ENCODE data around the gene ZNF611.
"Not testable (repeated sequence)": the region's sequence is repeated elsewhere in the genome, so short reads cannot be mapped to it uniquely, and the experiment has no call there.

ZNF611 gene

GRCh38 chr19:52703917-52704316, 30.9 kb downstream of the ZNF611 start:
- Mint-ChIP-seq H3K27me3 (ENCODE audit: low read depth) (no peaks in the 10 kb centered on the region), H3K36me3 (ENCODE audit: low read depth) (peaks cover 55% of the 10 kb centered on the region), H3K4me3 (no peak overlapping the region), H3K27ac (no peak overlapping the region), H3K9me3 (peaks cover 68% of the 10 kb centered on the region), H3K4me1 (ENCODE audit: low read depth) (no peaks in the 10 kb centered on the region)
- DNase-seq (ENCODE audit: low spot score) = no peak

- H3K9me3 Mint-ChIP-seq = peaks cover 55% of the 10 kb centered on the region
- H3K36me3 Mint-ChIP-seq (ENCODE audit: low read depth) = peaks cover 33% of the 10 kb centered on the region
- H3K27me3 Mint-ChIP-seq (ENCODE audit: low read depth) = no peaks in the 10 kb centered on the region
- no peaks in the 10 kb centered on the region for H3K4me1 Mint-ChIP-seq (ENCODE audit: low read depth)
- DNase-seq (ENCODE audit: low spot score) = no peak
- no peak overlapping the region for H3K4me3 Mint-ChIP-seq
- H3K27ac Mint-ChIP-seq = no peak overlapping the region
Measured at GRCh38 chr19:52700673-52701072, 34.2 kb downstream of the ZNF611 start.

GRCh38 chr19:52699555-52699954, 35.3 kb downstream of the ZNF611 start:
- not testable (repeated sequence) for DNase-seq (ENCODE audit: low spot score); H3K4me3 Mint-ChIP-seq; H3K27ac Mint-ChIP-seq; H3K4me1 Mint-ChIP-seq (ENCODE audit: low read depth); H3K27me3 Mint-ChIP-seq (ENCODE audit: low read depth)
- H3K36me3 Mint-ChIP-seq (ENCODE audit: low read depth) = peaks cover 21% of the 10 kb centered on the region
- peaks cover 51% of the 10 kb centered on the region for H3K9me3 Mint-ChIP-seq

- Mint-ChIP-seq H3K36me3 (ENCODE audit: low read depth) (peaks cover 18% of the 10 kb centered on the region), H3K27ac (no peak overlapping the region), H3K27me3 (ENCODE audit: low read depth) (no peaks in the 10 kb centered on the region), H3K4me1 (ENCODE audit: low read depth) (peaks cover 1% of the 10 kb centered on the region), H3K9me3 (peaks cover 58% of the 10 kb centered on the region), H3K4me3 (no peak overlapping the region)
- DNase-seq (ENCODE audit: low spot score) = no peak
Measured at GRCh38 chr19:52695996-52696395, 38.8 kb downstream of the ZNF611 start.

- no peaks in the 10 kb centered on the region for H3K27me3 Mint-ChIP-seq (ENCODE audit: low read depth)
- peaks cover 17% of the 10 kb centered on the region for H3K36me3 Mint-ChIP-seq (ENCODE audit: low read depth)
- DNase-seq (ENCODE audit: low spot score) = no peak
- no peak overlapping the region for H3K4me3 Mint-ChIP-seq
- H3K9me3 Mint-ChIP-seq = peaks cover 48% of the 10 kb centered on the region
- peaks cover 7% of the 10 kb centered on the region for H3K4me1 Mint-ChIP-seq (ENCODE audit: low read depth)
- H3K27ac Mint-ChIP-seq = no peak overlapping the region
Measured at GRCh38 chr19:52694921-52695320, 39.9 kb downstream of the ZNF611 start.

GRCh38 chr19:52694281-52694680, 40.6 kb downstream of the ZNF611 start:
- Mint-ChIP-seq H3K4me1 (ENCODE audit: low read depth) (peaks cover 12% of the 10 kb centered on the region), H3K9me3 (peaks cover 45% of the 10 kb centered on the region), H3K36me3 (ENCODE audit: low read depth) (peaks cover 18% of the 10 kb centered on the region)
- H3K27ac Mint-ChIP-seq; H3K27me3 Mint-ChIP-seq (ENCODE audit: low read depth); H3K4me3 Mint-ChIP-seq; DNase-seq (ENCODE audit: low spot score): not testable (repeated sequence)

- Mint-ChIP-seq H3K9me3 (peaks cover 37% of the 10 kb centered on the region), H3K27me3 (ENCODE audit: low read depth) (no peaks in the 10 kb centered on the region), H3K4me1 (ENCODE audit: low read depth) (peaks cover 24% of the 10 kb centered on the region), H3K4me3 (no peak overlapping the region), H3K27ac (no peak overlapping the region), H3K36me3 (ENCODE audit: low read depth) (peaks cover 20% of the 10 kb centered on the region)
- DNase-seq (ENCODE audit: low spot score) = no peak
Measured at GRCh38 chr19:52692431-52693008, 42.3 kb downstream of the ZNF611 start.

- H3K4me3 Mint-ChIP-seq = peak overlapping the region; percentile 38
- no peak for DNase-seq (ENCODE audit: low spot score)
Measured at GRCh38 chr19:52691737-52692136, 43.1 kb downstream of the ZNF611 start.

GRCh38 chr19:52691215-52691610, 43.6 kb downstream of the ZNF611 start:
- H3K27me3 Mint-ChIP-seq (ENCODE audit: low read depth) = no peaks in the 10 kb centered on the region
- H3K4me3 Mint-ChIP-seq = peak overlapping the region; percentile 96
- H3K36me3 Mint-ChIP-seq (ENCODE audit: low read depth) = peaks cover 20% of the 10 kb centered on the region
- peaks cover 24% of the 10 kb centered on the region for H3K4me1 Mint-ChIP-seq (ENCODE audit: low read depth)
- peak overlapping the region; percentile 95 for H3K27ac Mint-ChIP-seq
- H3K9me3 Mint-ChIP-seq = peaks cover 36% of the 10 kb centered on the region
- no peak for DNase-seq (ENCODE audit: low spot score)

More at GRCh38 chr19:52691737-52692136, 43.1 kb downstream of the ZNF611 start:
- peak overlapping the region; percentile 57 for H3K27ac Mint-ChIP-seq
- H3K9me3 Mint-ChIP-seq = peaks cover 36% of the 10 kb centered on the region
- H3K4me1 Mint-ChIP-seq (ENCODE audit: low read depth) = peaks cover 24% of the 10 kb centered on the region
- H3K36me3 Mint-ChIP-seq (ENCODE audit: low read depth) = peaks cover 20% of the 10 kb centered on the region
- no peaks in the 10 kb centered on the region for H3K27me3 Mint-ChIP-seq (ENCODE audit: low read depth)

- H3K36me3 Mint-ChIP-seq (ENCODE audit: low read depth) = peaks cover 20% of the 10 kb centered on the region
- H3K4me3 Mint-ChIP-seq = peak overlapping the region; percentile 96
- H3K27me3 Mint-ChIP-seq (ENCODE audit: low read depth) = no peaks in the 10 kb centered on the region
- H3K9me3 Mint-ChIP-seq = peaks cover 36% of the 10 kb centered on the region
- H3K27ac Mint-ChIP-seq = peak overlapping the region; percentile 95
- peak; percentile 88 for DNase-seq (ENCODE audit: low spot score)
- peaks cover 24% of the 10 kb centered on the region for H3K4me1 Mint-ChIP-seq (ENCODE audit: low read depth)
Measured at GRCh38 chr19:52690369-52691214, 44.3 kb downstream of the ZNF611 start.

- peak overlapping the region; percentile 96 for H3K4me3 Mint-ChIP-seq
- DNase-seq (ENCODE audit: low spot score) = peak; percentile 13
- no peaks in the 10 kb centered on the region for H3K27me3 Mint-ChIP-seq (ENCODE audit: low read depth)
- peak overlapping the region; percentile 95 for H3K27ac Mint-ChIP-seq
- H3K9me3 Mint-ChIP-seq = peaks cover 31% of the 10 kb centered on the region
- peaks cover 24% of the 10 kb centered on the region for H3K4me1 Mint-ChIP-seq (ENCODE audit: low read depth)
- peaks cover 26% of the 10 kb centered on the region for H3K36me3 Mint-ChIP-seq (ENCODE audit: low read depth)
Measured at GRCh38 chr19:52689843-52690368, 44.9 kb downstream of the ZNF611 start.

GRCh38 chr19:52688925-52689796, 45.7 kb downstream of the ZNF611 start:
- H3K27me3 Mint-ChIP-seq (ENCODE audit: low read depth); DNase-seq (ENCODE audit: low spot score): not testable (repeated sequence)
- Mint-ChIP-seq H3K9me3 (peaks cover 24% of the 10 kb centered on the region), H3K36me3 (ENCODE audit: low read depth) (peaks cover 33% of the 10 kb centered on the region), H3K4me3 (peak overlapping the region; percentile 96), H3K27ac (peak overlapping the region; percentile 95), H3K4me1 (ENCODE audit: low read depth) (peaks cover 24% of the 10 kb centered on the region)

GRCh38 chr19:52688335-52688734, 46.5 kb downstream of the ZNF611 start:
- Mint-ChIP-seq H3K4me3 (peak overlapping the region; percentile 96), H3K27me3 (ENCODE audit: low read depth) (no peaks in the 10 kb centered on the region), H3K4me1 (ENCODE audit: low read depth) (peaks cover 24% of the 10 kb centered on the region), H3K27ac (no peak overlapping the region), H3K9me3 (peaks cover 21% of the 10 kb centered on the region), H3K36me3 (ENCODE audit: low read depth) (peaks cover 38% of the 10 kb centered on the region)
- DNase-seq (ENCODE audit: low spot score) = no peak
